Measurements from ENCODE around the gene RBPJ. TPM values are rescaled to one million over a fixed set of nuclear protein-coding genes. Genes with fewer than 3 reads are reported as not detected.
"Not testable (repeated sequence)": the region's sequence is repeated elsewhere in the genome, so short reads cannot be mapped to it uniquely, and the experiment has no call there.

The RBPJ gene
- total RNA-seq, 2 experiments from 2014 or later, result 39.9 to 61.1 TPM

DNA sequence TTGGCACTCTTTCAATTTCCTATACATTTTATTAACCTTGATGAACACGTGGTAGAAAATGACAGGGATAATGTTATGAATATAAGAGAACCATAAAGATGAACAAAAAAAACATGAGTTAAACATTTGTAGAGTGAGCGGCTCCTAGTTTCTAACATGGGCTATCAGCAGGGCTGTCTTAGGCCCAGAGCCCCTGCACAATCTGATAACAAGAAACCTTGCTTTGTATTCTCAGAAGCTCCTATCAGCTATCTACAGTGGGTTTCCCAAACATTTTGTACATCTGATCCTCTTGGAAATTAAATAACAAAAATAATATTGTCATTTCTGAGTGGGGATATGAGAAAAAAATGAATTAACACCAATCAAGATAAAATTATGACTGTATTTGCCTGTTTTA is 10.6 kb upstream of the RBPJ start:
- Histone ChIP-seq H3K27ac (ENCODE audit: low read depth, low read length, poor library complexity, severe bottlenecking) (no peak overlapping the region), H3K79me2 (ENCODE audit: insufficient read depth, low read depth, low read length) (no peaks in the 10 kb centered on the region), H3K9me3 (ENCODE audit: low read length) (no peaks in the 10 kb centered on the region; the same call in 1 of the 2 replicates), H4K20me1 (ENCODE audit: insufficient read depth, low read length) (no peaks in the 10 kb centered on the region), H2AFZ (ENCODE audit: low read length) (no peak overlapping the region), H3K4me2 (ENCODE audit: low read length) (no peak overlapping the region), H3K4me3 (ENCODE audit: low read depth, low read length, poor library complexity, severe bottlenecking) (no peak overlapping the region), H3K4me1 (ENCODE audit: insufficient read depth, low read length, poor library complexity, severe bottlenecking) (peaks cover 12% of the 10 kb centered on the region), H3K36me3 (ENCODE audit: insufficient read depth, low read length) (no peaks in the 10 kb centered on the region), H3K9me2 (ENCODE audit: insufficient read depth, low read length) (no peaks in the 10 kb centered on the region)
- no peak for TF ChIP-seq EZH2phosphoT487 (IDR thresholded peaks at IDR 0.05; ENCODE audit: borderline replicate concordance, low read depth, low read length)
- TF ChIP-seq, protein P1, sequence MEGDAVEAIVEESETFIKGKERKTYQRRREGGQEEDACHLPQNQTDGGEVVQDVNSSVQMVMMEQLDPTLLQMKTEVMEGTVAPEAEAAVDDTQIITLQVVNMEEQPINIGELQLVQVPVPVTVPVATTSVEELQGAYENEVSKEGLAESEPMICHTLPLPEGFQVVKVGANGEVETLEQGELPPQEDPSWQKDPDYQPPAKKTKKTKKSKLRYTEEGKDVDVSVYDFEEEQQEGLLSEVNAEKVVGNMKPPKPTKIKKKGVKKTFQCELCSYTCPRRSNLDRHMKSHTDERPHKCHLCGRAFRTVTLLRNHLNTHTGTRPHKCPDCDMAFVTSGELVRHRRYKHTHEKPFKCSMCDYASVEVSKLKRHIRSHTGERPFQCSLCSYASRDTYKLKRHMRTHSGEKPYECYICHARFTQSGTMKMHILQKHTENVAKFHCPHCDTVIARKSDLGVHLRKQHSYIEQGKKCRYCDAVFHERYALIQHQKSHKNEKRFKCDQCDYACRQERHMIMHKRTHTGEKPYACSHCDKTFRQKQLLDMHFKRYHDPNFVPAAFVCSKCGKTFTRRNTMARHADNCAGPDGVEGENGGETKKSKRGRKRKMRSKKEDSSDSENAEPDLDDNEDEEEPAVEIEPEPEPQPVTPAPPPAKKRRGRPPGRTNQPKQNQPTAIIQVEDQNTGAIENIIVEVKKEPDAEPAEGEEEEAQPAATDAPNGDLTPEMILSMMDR (conservative IDR thresholded peaks at IDR 0.05; ENCODE audit: low read length), result no peak
- ChIA-PET POLR2A (interaction anchor here (0.6 to 0.7 kb wide), 2 partner anchors 716 to 1717 kb away, joined by 3 to 4 read pairs; no protein-coding TSS in a partner anchor), CTCF (ENCODE audit: unreplicated experiment) (no interaction called here)
- intact Hi-C loops (cut with micrococcal nuclease; ENCODE audit: unreplicated experiment), result loop anchor here (10.0 kb wide), 1 partner anchor 1075 kb away; the partner anchor contains the start of gene PI4K2B
- no peak for DNase-seq (ENCODE audit: low spot score)
- no TSS peak for BruUV-seq (replicated peaks)

DNA sequence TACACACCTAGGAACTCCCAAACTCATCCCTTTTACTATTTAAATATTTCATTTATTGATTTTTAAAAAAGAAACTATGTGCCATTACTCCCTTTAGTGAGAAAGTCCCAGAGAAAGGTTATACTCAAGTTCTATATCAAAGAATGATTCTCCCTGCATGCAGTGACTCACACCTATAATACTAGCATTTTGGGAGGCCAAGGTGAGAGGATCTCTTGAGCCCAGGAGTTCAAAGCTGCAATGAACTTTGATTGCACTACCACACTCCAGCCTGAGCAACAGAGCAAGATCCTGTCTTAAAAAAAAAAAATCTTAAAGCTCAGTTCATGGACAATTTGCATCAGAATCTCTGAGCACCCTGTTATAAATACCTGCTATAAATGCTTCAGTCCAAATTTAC is 9.2 kb upstream of the RBPJ start:
- no peak for DNase-seq (ENCODE audit: low spot score)
- no peak for TF ChIP-seq EZH2phosphoT487 (IDR thresholded peaks at IDR 0.05; ENCODE audit: borderline replicate concordance, low read depth, low read length)
- TF ChIP-seq, protein P1 (conservative IDR thresholded peaks at IDR 0.05; ENCODE audit: low read length), result no peak
- Histone ChIP-seq H3K4me2 (ENCODE audit: low read length) (no peak overlapping the region), H3K9me3 (ENCODE audit: low read length) (no peaks in the 10 kb centered on the region; the same call in 1 of the 2 replicates), H3K4me1 (ENCODE audit: insufficient read depth, low read length, poor library complexity, severe bottlenecking) (peaks cover 12% of the 10 kb centered on the region), H3K79me2 (ENCODE audit: insufficient read depth, low read depth, low read length) (no peaks in the 10 kb centered on the region), H3K27ac (ENCODE audit: low read depth, low read length, poor library complexity, severe bottlenecking) (no peak overlapping the region), H4K20me1 (ENCODE audit: insufficient read depth, low read length) (no peaks in the 10 kb centered on the region), H3K36me3 (ENCODE audit: insufficient read depth, low read length) (no peaks in the 10 kb centered on the region), H3K9me2 (ENCODE audit: insufficient read depth, low read length) (no peaks in the 10 kb centered on the region), H2AFZ (ENCODE audit: low read length) (no peak overlapping the region; the same call in 1 of the 2 replicates), H3K4me3 (ENCODE audit: low read depth, low read length, poor library complexity, severe bottlenecking) (no peak overlapping the region)
- no TSS peak for BruUV-seq (replicated peaks)
- intact Hi-C loops (cut with micrococcal nuclease; ENCODE audit: unreplicated experiment), result loop anchor here (10.0 kb wide), 1 partner anchor 1077 kb away; the partner anchor contains the start of gene PI4K2B
- ChIA-PET POLR2A (interaction anchor here (1.0 kb wide), 1 partner anchor 8 kb away, joined by 4 read pairs; no protein-coding TSS in a partner anchor), CTCF (ENCODE audit: unreplicated experiment) (interaction anchor here (0.6 kb wide), 1 partner anchor 17 kb away, joined by 3 read pairs; no protein-coding TSS in a partner anchor)

DNA sequence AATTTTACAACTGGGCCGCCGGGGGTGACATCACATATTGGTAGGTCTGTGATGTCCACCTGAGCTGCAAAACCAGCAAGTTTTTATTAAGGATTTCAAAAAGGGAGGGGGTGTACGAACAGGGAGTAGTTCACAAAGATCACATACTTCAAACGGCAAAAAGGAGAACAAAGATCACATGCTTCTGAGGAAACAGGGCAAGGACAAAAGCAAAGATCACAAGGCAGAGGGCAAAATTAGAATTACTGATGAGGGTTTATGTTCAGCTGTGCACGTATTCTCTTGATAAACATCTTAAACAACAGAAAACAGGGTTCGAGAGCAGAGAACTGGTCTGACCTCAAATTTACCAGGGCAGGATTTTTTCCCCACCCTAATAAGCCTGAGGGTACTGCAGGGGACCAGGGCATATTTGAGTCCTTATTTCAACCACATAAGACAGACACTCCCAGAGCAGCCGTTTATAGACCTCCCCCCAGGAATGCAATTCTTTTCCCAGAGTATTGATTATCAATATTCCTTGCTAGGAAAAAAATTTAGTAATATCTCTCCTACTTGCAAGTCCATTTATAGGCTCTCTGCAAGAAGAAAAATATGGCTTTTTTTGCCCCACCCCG is 5.4 kb upstream of the RBPJ start:
- peaks cover 12% of the 10 kb centered on the region for H3K4me1 ChIP-seq (ENCODE audit: insufficient read depth, low read length, poor library complexity, severe bottlenecking)
- H3K79me2 ChIP-seq (ENCODE audit: insufficient read depth, low read depth, low read length); BruUV-seq (replicated peaks); POLR2A ChIA-PET; H2AFZ ChIP-seq (ENCODE audit: low read length); H3K4me3 ChIP-seq (ENCODE audit: low read depth, low read length, poor library complexity, severe bottlenecking); H4K20me1 ChIP-seq (ENCODE audit: insufficient read depth, low read length); H3K27ac ChIP-seq (ENCODE audit: low read depth, low read length, poor library complexity, severe bottlenecking); CTCF ChIA-PET (ENCODE audit: unreplicated experiment); H3K9me3 ChIP-seq (ENCODE audit: low read length); H3K4me2 ChIP-seq (ENCODE audit: low read length); H3K36me3 ChIP-seq (ENCODE audit: insufficient read depth, low read length); DNase-seq (ENCODE audit: low spot score); H3K9me2 ChIP-seq (ENCODE audit: insufficient read depth, low read length): not testable (repeated sequence)
- intact Hi-C loops (cut with micrococcal nuclease; ENCODE audit: unreplicated experiment), result loop anchor here (10.0 kb wide), 1 partner anchor 1081 kb away; the partner anchor contains the start of gene PI4K2B
